NCI-H82 treated with DMSO at 0.1 percent for 48 hours (cell line): ENCODE data around the gene TRIM67.

Experiments
- DNase-seq: peaks from one replicate; lab custom pipeline; 2025; ENCODE audit not compliant: unreplicated experiment; lab: John Stamatoyannopoulos, UW

Gene TRIM67

GRCh38 chr1:231183639-231184590 is 22.1 kb downstream of the TRIM67 start:
- no peak for DNase-seq

- no peak for DNase-seq
Observed at GRCh38 chr1:231184891-231185290, 23.0 kb downstream of the TRIM67 start.

DNA sequence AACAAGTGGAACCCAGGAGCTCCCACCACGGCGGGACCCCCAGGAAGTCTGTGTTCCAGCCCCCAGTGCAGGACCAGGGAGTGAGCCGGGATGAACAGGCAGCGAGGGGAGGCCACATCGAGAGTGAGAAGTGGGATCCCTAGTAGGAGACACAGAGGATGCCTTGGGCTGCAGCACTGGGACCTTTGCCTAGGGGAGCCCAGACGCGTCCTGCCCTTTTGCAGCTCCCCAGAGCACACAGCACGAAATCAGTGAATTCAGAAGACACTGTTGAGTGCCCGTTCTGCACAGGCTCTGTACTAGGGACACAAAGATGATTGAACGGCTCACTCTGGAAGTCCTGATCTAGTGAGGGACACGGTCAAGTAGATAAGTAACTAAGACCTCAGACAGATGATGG is 23.5 kb downstream of the TRIM67 start:
- no peak for DNase-seq

- DNase-seq = no peak
Observed at GRCh38 chr1:231186356-231187115, 24.7 kb downstream of the TRIM67 start.

DNA sequence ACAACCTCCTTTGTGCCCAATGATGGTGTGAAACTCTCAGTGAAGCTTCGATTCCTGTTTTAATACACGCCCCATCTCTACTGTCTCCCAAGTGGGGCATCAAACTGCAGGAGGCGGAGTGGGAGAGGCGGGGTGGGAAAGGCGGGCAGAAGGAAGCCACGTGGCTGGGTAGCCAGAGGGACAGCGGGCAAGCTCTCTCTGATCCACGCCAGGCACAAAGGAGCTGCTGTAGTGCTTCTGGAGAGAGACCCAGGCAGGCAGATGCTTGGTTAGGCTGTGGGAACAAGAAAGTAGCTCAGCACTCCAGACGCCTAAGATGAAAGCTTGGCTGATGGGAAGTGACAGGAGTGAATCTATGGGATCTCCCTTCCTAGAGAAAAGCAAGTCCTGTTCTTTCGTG is 25.7 kb downstream of the TRIM67 start:
- DNase-seq = no peak

- no peak for DNase-seq
Observed at GRCh38 chr1:231188072-231188471, 26.2 kb downstream of the TRIM67 start.

- DNase-seq = no peak
Observed at GRCh38 chr1:231188768-231189167, 26.9 kb downstream of the TRIM67 start.

DNA sequence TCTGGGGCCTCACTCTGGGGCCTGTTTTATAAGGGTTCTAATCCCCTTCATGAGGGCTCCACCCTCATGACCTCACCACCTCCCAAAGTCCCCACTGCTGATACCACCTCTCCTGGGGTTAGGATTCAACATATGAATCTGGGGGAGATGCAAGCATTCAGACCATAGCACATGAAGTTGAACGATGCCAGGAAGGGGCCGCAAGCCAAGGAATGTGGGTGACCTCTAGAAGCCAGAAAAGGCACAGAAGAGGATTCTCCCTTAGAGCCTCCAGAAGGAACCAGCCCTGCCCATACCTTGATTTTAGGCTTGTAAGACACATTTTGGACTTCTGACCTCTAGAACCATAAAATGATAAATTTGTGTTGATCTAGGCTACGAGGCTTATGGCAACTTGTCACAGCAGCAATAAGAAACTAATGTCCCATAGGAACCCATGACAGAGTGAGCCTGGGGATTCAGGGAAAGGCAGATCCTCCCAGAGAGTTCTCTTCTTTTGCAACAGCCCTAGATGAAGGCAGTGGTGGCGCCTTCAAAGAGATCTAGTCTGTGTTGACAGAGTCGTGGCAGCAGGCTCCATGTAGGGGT is 27.9 kb downstream of the TRIM67 start:
- no peak for DNase-seq

DNA sequence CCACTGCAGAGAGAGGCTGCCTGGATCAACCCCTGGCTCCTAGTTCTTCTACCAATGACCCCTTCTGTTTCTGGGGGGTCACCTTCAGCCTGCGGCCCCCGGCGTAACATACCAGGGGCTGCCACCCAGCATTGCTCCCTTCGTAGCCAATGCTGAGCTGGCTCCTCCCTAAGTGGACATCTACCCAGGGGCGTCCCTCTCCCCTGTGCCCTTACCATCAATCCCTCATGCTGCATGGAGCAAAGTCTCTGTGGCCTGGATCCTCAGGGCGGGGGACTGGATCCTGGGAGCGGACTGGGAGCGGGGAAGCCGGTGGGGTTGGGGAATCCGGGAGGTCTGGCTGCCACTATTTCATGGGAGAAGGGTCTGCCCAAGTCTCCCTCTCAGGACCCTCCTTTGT is 28.6 kb downstream of the TRIM67 start:
- DNase-seq = no peak

- DNase-seq = no peak
Observed at GRCh38 chr1:231192620-231193163, 30.8 kb downstream of the TRIM67 start.

- no peak for DNase-seq
Observed at GRCh38 chr1:231193710-231194340, 32.0 kb downstream of the TRIM67 start.

GRCh38 chr1:231194476-231194842 is 32.6 kb downstream of the TRIM67 start:
- no peak for DNase-seq

- no peak for DNase-seq
Observed at GRCh38 chr1:231194843-231195516, 33.1 kb downstream of the TRIM67 start.

GRCh38 chr1:231196307-231196706 is 34.4 kb downstream of the TRIM67 start:
- DNase-seq = no peak

DNA sequence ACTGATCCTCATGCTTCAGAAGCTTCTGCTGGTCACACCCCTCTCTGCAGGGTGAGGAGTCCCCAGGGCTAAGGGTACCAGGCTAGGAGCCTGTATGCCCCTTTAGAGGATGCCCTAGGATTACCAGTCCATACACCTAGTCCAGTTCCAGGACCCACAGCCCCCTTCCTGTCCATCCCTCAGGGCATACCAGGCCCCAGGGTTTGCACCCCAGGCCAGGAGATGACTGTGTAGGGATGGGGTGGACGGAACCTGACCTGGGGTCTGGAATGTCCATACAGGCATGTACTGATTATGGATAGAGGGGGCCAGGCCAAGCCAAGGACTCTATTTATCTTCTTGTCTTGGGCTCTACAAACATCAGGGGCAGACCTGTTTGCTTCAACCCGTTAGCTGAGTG is 34.9 kb downstream of the TRIM67 start:
- DNase-seq = no peak

DNA sequence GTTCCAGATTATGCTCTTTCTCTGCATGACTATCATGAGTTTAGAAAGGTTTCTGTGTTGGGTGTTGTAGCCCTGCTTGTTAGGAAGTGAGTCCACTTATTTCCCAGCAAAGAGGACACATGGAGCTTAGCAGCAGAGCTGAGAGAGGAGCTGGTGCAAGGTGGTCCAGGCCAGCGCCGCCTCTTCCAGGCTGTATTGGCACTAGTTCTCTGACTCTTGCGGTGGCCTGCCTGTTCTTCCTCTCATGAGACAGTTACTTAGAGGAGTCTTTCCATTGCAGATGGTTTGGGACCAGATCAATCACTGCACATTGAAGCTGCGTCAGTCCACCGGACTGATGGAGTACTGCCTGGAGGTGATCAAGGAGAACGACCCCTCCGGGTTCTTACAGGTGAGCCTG is 38.0 kb downstream of the TRIM67 start:
- DNase-seq = no peak

- DNase-seq = no peak
Observed at GRCh38 chr1:231200388-231201031, 38.7 kb downstream of the TRIM67 start.

DNA sequence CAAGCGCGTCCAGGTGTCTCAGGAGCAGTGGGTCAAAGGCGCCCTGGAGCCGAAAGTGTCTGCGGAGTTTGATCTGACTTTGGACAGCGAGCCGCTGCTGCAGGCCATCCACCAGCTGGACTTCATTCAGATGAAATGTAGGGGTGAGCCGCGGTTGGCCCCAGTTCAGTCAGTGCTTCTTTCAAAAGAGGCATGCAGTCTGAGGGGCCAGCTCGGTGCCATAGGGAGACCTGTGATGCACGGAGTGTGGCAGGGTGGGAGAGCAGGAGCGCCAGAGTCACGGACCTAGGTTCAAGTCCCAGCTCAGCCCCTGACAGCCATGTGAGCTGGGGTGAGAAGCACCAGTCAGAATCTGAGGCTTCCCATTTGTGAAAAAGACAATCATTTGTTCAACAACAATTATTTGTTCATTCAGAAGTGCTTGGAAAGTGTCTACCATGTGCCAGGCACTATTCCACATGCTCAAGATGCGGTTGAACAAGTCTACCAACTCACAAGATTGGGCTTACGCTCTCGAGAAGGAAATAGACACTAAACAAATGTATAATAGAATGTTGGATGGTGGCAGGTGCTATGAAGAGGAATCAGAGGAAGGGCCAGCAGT is 39.6 kb downstream of the TRIM67 start:
- DNase-seq = no peak

DNA sequence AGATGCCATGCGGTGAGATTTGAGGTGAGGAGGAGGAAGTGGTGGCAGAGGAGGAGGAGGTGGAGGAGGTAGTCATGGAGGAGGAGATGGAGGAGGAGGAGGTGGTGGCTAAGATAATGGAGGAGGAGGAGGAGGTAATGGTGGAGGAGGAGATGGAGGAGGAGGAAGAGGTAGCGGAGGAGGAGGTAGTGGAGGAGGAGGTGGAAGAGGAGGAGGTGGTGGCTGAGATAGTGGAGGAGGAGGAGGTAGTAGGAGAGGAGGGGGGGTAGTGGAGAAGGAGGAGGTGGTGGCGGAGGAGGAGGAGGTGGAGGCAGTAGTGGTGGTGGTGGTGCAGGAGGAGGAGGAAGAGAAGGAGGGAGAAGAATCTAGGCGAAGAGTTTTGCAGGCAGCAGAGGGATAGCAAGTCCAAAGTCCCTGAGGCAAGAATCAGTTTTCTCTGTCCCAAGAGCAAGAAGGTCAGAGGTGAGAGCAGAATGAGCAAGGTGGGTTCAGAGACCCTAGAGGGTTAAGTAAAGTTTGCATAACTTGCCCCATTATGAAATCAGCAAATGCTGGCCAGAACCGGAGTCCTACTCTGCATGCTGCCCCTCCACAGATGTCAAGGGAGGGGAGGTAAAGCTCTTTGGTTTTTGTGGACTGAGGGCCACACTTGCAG is 40.2 kb downstream of the TRIM67 start:
- DNase-seq = no peak
